Testis (tissue), 3 donors: ENCODE measurements around the gene SLC7A9. TPM values are rescaled to one million over a fixed set of nuclear protein-coding genes. Genes with fewer than 3 reads are reported as not detected.

Experiments
- DNase-seq: peaks from one replicate; pipeline ENCODE4 v3.0.0-alpha.2; 2019
- H3K27ac ChIP-seq, 2 donors: fragments of 200-600 bp; sonication (generic); one replicate each; pipeline ENCODE4 v1.5.1; 2019
- H3K27me3 ChIP-seq: fragments of 200-600 bp; sonication (generic); one replicate; pipeline ENCODE4 v1.5.1; 2019
- H3K36me3 ChIP-seq: fragments of 200-600 bp; sonication (generic); one replicate; pipeline ENCODE4 v1.5.1; 2017; ENCODE audit warnings: low read depth; ENCODE audit errors: missing control alignments
- H3K4me1 ChIP-seq: fragments of 200-600 bp; sonication (generic); one replicate; pipeline ENCODE4 v1.5.1; 2019
- H3K4me3 ChIP-seq, 2 donors: fragments of 200-600 bp; sonication (generic); one replicate each; pipeline ENCODE4 v1.5.1; 2017 to 2019
- H3K9me3 ChIP-seq: fragments of 200-600 bp; sonication (generic); one replicate; pipeline ENCODE4 v1.5.1; 2017
- POLR2A ChIP-seq: fragments of 450-650 bp; IDR thresholded peaks from one replicate; pipeline ENCODE4 v1.6.1; 2017; ENCODE audit warnings: antibody characterized with exemption, mild to moderate bottlenecking, moderate library complexity
- WGBS, 2 donors: methylation state at CpG; one replicate each; pipeline ENCODE4 v1.1.5; 2018; 5-methylcytosine and 5-hydroxymethylcytosine counted together
- intact Hi-C: fragments of 100-400 bp; cut with DNase I; formaldehyde crosslinking; loops from one replicate; pipeline ENCODE4 v1.15.1; 2023; ENCODE audit warnings: low total_unique reads
- polyA plus RNA-seq: library from polyadenylated mRNA; stranded (reverse); fragments of 350-450 nt; fragmentation: Illumina TruSeq; extraction: RNeasy Lipid Tissue Mini Kit (QIAGEN cat#74804); gene quantifications from one replicate; pipeline ENCODE4 v1.2.3, GENCODE V29; 2014; ENCODE audit warnings: low read depth, low replicate concordance; ENCODE audit not compliant: insufficient read depth
- total RNA-seq, 2 donors: library from RNA; depleted of rRNA; stranded (reverse); fragments of >200 nt; gene quantifications; one replicate each; pipeline ENCODE4 v1.2.3, GENCODE V29; 2016
- TF ChIP-seq, protein P1 (sequence below), 3 experiments: fragments of 450-650 bp in 2 of 3; fragments of 200-600 bp in 1 of 3; sonication (generic) in 1 of 3; IDR thresholded peaks; one replicate each; pipeline ENCODE4 v1.5.1; 2016 to 2019; ENCODE audit warnings: antibody characterized with exemption in 3 of 3, mild to moderate bottlenecking in 2 of 3, moderate library complexity in 1 of 3

The SLC7A9 gene
- total and polyA plus RNA-seq, 3 donors from 2014 or later = 0.79 to 1.6 (median 1.2) TPM

DNA sequence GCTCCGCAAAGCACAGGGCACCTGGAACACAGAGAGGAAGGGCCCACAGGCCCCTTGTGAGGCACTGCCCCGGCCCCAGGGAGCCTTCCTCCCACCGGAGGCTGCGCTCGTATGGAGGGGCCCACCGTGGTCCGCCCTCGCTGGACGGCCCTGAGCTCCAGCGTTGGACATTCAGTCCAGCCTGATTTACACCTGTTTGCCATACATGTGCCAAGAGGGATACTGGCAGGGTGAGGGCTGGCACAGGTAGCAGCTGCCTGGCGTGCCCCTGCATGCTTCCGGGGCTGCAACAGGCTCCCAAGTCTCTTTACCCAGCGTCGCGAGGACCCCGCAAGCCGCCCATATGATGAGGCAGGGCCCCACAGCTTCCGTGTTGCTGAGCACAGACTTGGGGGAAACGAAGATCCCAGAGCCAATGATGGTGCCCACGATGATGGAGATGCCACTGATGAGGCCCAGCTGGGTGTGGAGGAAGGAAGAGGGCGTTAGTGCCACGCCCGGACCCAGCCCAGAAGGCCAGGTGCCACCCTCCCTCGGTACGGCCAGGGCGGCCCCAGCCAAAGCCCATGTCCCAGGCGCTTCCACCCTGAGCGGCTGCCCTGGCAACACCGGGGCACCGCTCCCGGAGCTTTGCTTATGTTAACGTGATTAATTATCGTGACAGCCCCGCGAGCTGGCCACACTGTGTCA, 5.1 kb downstream of the SLC7A9 start:
- TF ChIP-seq POLR2A = no peak
- TF ChIP-seq, protein P1, sequence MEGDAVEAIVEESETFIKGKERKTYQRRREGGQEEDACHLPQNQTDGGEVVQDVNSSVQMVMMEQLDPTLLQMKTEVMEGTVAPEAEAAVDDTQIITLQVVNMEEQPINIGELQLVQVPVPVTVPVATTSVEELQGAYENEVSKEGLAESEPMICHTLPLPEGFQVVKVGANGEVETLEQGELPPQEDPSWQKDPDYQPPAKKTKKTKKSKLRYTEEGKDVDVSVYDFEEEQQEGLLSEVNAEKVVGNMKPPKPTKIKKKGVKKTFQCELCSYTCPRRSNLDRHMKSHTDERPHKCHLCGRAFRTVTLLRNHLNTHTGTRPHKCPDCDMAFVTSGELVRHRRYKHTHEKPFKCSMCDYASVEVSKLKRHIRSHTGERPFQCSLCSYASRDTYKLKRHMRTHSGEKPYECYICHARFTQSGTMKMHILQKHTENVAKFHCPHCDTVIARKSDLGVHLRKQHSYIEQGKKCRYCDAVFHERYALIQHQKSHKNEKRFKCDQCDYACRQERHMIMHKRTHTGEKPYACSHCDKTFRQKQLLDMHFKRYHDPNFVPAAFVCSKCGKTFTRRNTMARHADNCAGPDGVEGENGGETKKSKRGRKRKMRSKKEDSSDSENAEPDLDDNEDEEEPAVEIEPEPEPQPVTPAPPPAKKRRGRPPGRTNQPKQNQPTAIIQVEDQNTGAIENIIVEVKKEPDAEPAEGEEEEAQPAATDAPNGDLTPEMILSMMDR (IDR thresholded peaks at IDR 0.05) = no peak
- Histone ChIP-seq H3K27me3 (no peaks in the 10 kb centered on the region), H3K9me3 (no peaks in the 10 kb centered on the region), H3K4me1 (no peaks in the 10 kb centered on the region), H3K36me3 (no peaks in the 10 kb centered on the region), H3K4me3 (no peak overlapping the region), H3K27ac (no peak overlapping the region)
- intact Hi-C loops = no loop called here
- WGBS, 2 donors = 84 to 91% methylated on average over 21 to 32 of the region's 35 CpGs
- no peak for DNase-seq

DNA sequence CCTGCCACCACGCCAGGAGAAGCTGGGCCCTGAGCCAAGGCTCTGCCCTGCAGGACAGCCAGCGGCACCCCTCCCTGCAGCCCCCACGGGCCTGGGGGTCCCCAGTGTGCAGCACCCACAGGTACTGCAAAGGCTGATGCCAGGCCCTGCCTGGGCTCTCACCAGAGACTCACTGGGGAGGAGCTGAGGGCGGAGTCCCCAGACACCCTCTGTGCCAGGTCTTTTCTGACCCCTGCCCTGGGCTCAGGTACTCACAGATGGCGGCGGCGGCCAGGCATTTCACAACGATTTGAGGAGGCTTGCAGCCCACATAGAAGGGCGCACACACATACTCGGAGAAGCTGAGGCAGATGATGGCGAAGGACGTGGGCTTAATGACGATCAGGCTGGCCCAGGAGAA, 5.7 kb downstream of the SLC7A9 start:
- Histone ChIP-seq H3K36me3 (no peaks in the 10 kb centered on the region), H3K9me3 (no peaks in the 10 kb centered on the region), H3K4me3 (no peak overlapping the region), H3K4me1 (no peaks in the 10 kb centered on the region), H3K27me3 (no peaks in the 10 kb centered on the region), H3K27ac (no peak overlapping the region)
- 90 to 91% methylated on average over 4 to 12 of the region's 13 CpGs for WGBS, 2 donors
- DNase-seq = no peak
- no peak for TF ChIP-seq POLR2A
- intact Hi-C loops = no loop called here

DNA sequence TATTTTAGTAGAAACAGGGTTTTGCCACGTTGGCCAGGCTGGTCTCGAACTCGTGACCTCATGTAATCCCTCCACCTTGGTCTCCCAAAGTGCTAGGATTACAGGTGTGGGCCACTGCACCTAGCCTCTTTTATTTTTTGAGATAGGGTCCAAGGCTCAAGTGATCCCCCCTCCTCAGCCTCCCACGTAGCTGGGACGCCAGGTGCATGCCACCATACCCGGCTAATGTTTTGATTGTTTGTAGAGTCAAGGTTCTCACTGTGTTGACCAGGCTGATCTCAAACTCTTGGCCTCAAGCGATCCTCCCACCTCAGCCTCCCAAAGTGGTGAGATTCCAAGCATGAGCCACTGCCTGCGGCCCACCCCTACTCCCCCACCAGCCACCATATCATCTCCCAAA, 6.3 kb downstream of the SLC7A9 start:
- no peaks in the 10 kb centered on the region for H3K9me3 ChIP-seq
- H3K27ac ChIP-seq = no peak overlapping the region
- no peaks in the 10 kb centered on the region for H3K4me1 ChIP-seq
- no peaks in the 10 kb centered on the region for H3K36me3 ChIP-seq
- H3K4me3 ChIP-seq = no peak overlapping the region
- no peak for DNase-seq
- intact Hi-C loops = no loop called here
- no peak for TF ChIP-seq POLR2A
- TF ChIP-seq, protein P1 (IDR thresholded peaks at IDR 0.05) = no peak
- no peaks in the 10 kb centered on the region for H3K27me3 ChIP-seq
- WGBS, 2 donors = 90 to 92% methylated on average over 8 of the region's 8 CpGs

DNA sequence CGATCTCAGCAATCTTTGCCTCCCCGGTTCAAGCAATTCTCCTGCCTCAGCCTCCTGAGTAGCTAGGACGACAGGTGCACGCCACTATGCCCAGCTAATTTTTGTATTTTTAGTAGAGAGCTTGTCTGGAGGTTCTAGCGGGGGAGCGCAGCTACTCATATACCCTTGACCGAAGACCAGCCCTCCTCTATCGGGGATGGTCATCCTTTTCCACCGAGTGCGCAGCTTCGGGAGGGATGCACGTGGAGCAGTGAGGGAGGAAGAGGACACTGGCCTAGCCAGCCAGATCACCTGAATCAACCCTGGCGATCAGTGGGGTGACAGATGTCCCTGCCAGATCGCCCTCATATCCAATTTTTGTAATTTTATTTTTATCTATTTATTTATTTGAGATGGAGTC, 6.8 kb downstream of the SLC7A9 start:
- H3K4me3 ChIP-seq = no peak overlapping the region
- H3K36me3 ChIP-seq = no peaks in the 10 kb centered on the region
- no peak overlapping the region for H3K27ac ChIP-seq
- no peaks in the 10 kb centered on the region for H3K4me1 ChIP-seq
- intact Hi-C loops = no loop called here
- 95 to 96% methylated on average over 14 of the region's 14 CpGs for WGBS, 2 donors
- H3K27me3 ChIP-seq = no peaks in the 10 kb centered on the region
- no peak for TF ChIP-seq POLR2A
- TF ChIP-seq, protein P1 (IDR thresholded peaks at IDR 0.05) = no peak
- no peak for DNase-seq
- no peaks in the 10 kb centered on the region for H3K9me3 ChIP-seq

DNA sequence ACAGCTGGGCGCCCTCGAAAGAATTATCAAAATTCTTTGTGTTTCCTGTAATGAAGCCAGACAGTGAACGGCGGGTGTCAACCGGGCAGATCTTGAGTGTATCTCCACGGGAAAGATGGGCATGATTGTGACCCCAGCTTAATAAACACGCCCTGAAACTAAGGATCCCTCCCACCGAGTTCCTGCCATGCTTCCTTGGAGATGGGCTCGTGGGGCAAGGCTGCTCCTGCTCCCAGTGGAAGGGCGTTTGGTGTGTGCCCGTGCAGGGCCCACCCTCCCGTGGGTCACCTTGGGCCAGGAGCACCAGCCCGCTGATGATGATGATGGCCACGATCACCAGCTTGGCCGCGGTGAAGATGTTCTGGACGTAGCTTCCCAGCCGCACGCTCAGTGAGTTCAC, 7.4 kb downstream of the SLC7A9 start:
- Histone ChIP-seq H3K9me3 (no peaks in the 10 kb centered on the region), H3K4me3 (no peak overlapping the region), H3K4me1 (no peaks in the 10 kb centered on the region), H3K27ac (no peak overlapping the region), H3K36me3 (no peaks in the 10 kb centered on the region), H3K27me3 (no peaks in the 10 kb centered on the region)
- intact Hi-C loops = no loop called here
- TF ChIP-seq, protein P1 (IDR thresholded peaks at IDR 0.05) = no peak
- TF ChIP-seq POLR2A = no peak
- WGBS, 2 donors = 89 to 94% methylated on average over 13 to 19 of the region's 19 CpGs
- no peak for DNase-seq
